GM10266 (cell line): ENCODE data around the gene TNIK.

ENCODE experiments used
- DNase-seq: peaks from one replicate; pipeline ENCODE4 v3.0.0; 2012; ENCODE audit errors: extremely low spot score
- CTCF ChIP-seq: IDR thresholded peaks from 2 replicates; pipeline ENCODE4 v1.5.1; 2012; ENCODE audit warnings: mild to moderate bottlenecking, low read depth; ENCODE audit not compliant: control insufficient read depth, insufficient read depth; ENCODE audit errors: missing control alignments

TNIK gene

GRCh38 chr3:171219258-171219657 is 240.9 kb downstream of the TNIK start:
- TF ChIP-seq CTCF = no peak
- no peak for DNase-seq

- DNase-seq = no peak
- no peak for TF ChIP-seq CTCF
Observed at GRCh38 chr3:171218069-171218468, 242.1 kb downstream of the TNIK start.

- no peak for TF ChIP-seq CTCF
- no peak for DNase-seq
Observed at GRCh38 chr3:171213907-171214306, 246.3 kb downstream of the TNIK start.

GRCh38 chr3:171213178-171213577 is 247.0 kb downstream of the TNIK start:
- no peak for DNase-seq
- TF ChIP-seq CTCF = no peak

GRCh38 chr3:171212648-171213047 is 247.6 kb downstream of the TNIK start:
- DNase-seq = no peak

GRCh38 chr3:171206283-171206682 is 253.9 kb downstream of the TNIK start:
- no peak for TF ChIP-seq CTCF
- no peak for DNase-seq

More at GRCh38 chr3:171212648-171213047, 247.6 kb downstream of the TNIK start:
- TF ChIP-seq CTCF = no peak

GRCh38 chr3:171204942-171205341 is 255.3 kb downstream of the TNIK start:
- DNase-seq = no peak
- no peak for TF ChIP-seq CTCF
